Panc1 (cell line): Measurements from ENCODE around the gene FMOD. TPM values are rescaled to one million over a fixed set of nuclear protein-coding genes. Genes with fewer than 3 reads are reported as not detected.
A peak's percentile ranks its signal among the peaks of the same experiment; 100 is the strongest.

Experiments used
- ATAC-seq: fragments of 200-7000 bp; cut with Tn5 transposase; 2 replicates; pipeline ENCODE4 v1.9.1; 2020; ENCODE audit warnings: mild to moderate bottlenecking, moderate library complexity
- BruUV-seq: library from RNA; stranded (reverse); fragments of 400-500 nt; replicated peaks from 2 replicates; lab custom pipeline; 2021; lab: Mats Ljungman, UMichigan
- CTCF ChIA-PET: fragments of 300-600 bp; sonication (Branson Sonifier 250); formaldehyde crosslinking; loops from one replicate; lab custom pipeline; 2022; ENCODE audit warnings: antibody characterized with exemption; lab: Charles Lee
- POLR2A ChIA-PET: fragments of 300-600 bp; sonication (Branson Sonifier 250); formaldehyde crosslinking; loops from one replicate; lab custom pipeline; 2022; ENCODE audit warnings: antibody characterized with exemption; lab: Charles Lee
- DNase-seq: peaks from one replicate; pipeline ENCODE4 v3.0.0-alpha.2; 2010; ENCODE audit warnings: low read depth, low spot score
- H3K27ac ChIP-seq: 2 replicates; pipeline ENCODE4 v1.5.1; 2011; ENCODE audit warnings: mild to moderate bottlenecking, low read length, inconsistent platforms
- H3K27me3 ChIP-seq: fragments of 200-500 bp; sonication (Bioruptor generic); 2 replicates; pipeline ENCODE4 v1.6.0; 2014; ENCODE audit warnings: low read length, inconsistent platforms; ENCODE audit not compliant: control insufficient read depth, insufficient read depth
- H3K36me3 ChIP-seq: fragments of 200-500 bp; sonication (Bioruptor generic); 2 replicates; pipeline ENCODE4 v1.5.1; 2014; ENCODE audit warnings: inconsistent platforms, mild to moderate bottlenecking, low read length, moderate library complexity; ENCODE audit not compliant: control insufficient read depth, insufficient read depth
- H3K4me1 ChIP-seq: 2 replicates; pipeline ENCODE4 v1.5.1; 2011; ENCODE audit warnings: inconsistent platforms, mild to moderate bottlenecking, low read length, moderate library complexity; ENCODE audit not compliant: control insufficient read depth, insufficient read depth
- H3K4me3 ChIP-seq, 2 experiments: 2 replicates each; pipeline ENCODE4 v1.5.1; 2011 to 2012; ENCODE audit warnings: low read depth in 2 of 2, low read length in 2 of 2, mild to moderate bottlenecking in 2 of 2, inconsistent platforms in 1 of 2, moderate library complexity in 1 of 2
- H3K9me3 ChIP-seq: fragments of 200-500 bp; sonication (Bioruptor generic); 2 replicates; pipeline ENCODE4 v1.5.1; 2014; ENCODE audit warnings: low read depth, mild to moderate bottlenecking, inconsistent platforms, low read length, moderate library complexity; ENCODE audit not compliant: control insufficient read depth, insufficient read depth
- POLR2AphosphoS5 ChIP-seq: IDR thresholded peaks from 2 replicates; pipeline ENCODE4 v1.6.1; 2012; ENCODE audit warnings: mild to moderate bottlenecking, low read depth, low read length, moderate library complexity
- REST ChIP-seq, 2 experiments: IDR thresholded peaks; 2 replicates each; pipeline ENCODE4 v1.6.1; 2011 to 2012; ENCODE audit warnings: low read depth in 2 of 2, control low read depth in 1 of 2, low read length in 1 of 2, mild to moderate bottlenecking in 1 of 2, moderate library complexity in 1 of 2; ENCODE audit not compliant: insufficient read depth in 1 of 2
- SIN3A ChIP-seq: IDR thresholded peaks from 2 replicates; pipeline ENCODE4 v1.6.1; 2012; ENCODE audit warnings: low read depth, mild to moderate bottlenecking, low read length, moderate library complexity, borderline replicate concordance; ENCODE audit not compliant: insufficient read depth
- TCF7L2 ChIP-seq: IDR thresholded peaks from 2 replicates; pipeline ENCODE4 v1.6.1; 2011; ENCODE audit warnings: mild to moderate bottlenecking, low read depth, low read length, inconsistent platforms
- in situ Hi-C: cut with HindIII; loops from 2 replicates; pipeline ENCODE4 v1.10.0; 2016; ENCODE audit warnings: low sequenced_read_pairs, low pct_unique_long_range_greater_than_20kb
- intact Hi-C: fragments of 100-400 bp; cut with micrococcal nuclease; formaldehyde crosslinking; loops from one replicate; pipeline ENCODE4 v1.10.0; 2022; ENCODE audit not compliant: unreplicated experiment
- total RNA-seq: library from RNA; stranded (reverse); gene quantifications from one replicate; pipeline ENCODE4 v1.2.1, GENCODE V29; 2021; ENCODE audit not compliant: unreplicated experiment
- TF ChIP-seq, protein P1 (sequence below): fragments of 450-650 bp; IDR thresholded peaks from 2 replicates; pipeline ENCODE4 v1.5.1; 2017; ENCODE audit warnings: mild to moderate bottlenecking

Gene FMOD
- total RNA-seq, 1 experiment from 2014 or later = not detected

DNA sequence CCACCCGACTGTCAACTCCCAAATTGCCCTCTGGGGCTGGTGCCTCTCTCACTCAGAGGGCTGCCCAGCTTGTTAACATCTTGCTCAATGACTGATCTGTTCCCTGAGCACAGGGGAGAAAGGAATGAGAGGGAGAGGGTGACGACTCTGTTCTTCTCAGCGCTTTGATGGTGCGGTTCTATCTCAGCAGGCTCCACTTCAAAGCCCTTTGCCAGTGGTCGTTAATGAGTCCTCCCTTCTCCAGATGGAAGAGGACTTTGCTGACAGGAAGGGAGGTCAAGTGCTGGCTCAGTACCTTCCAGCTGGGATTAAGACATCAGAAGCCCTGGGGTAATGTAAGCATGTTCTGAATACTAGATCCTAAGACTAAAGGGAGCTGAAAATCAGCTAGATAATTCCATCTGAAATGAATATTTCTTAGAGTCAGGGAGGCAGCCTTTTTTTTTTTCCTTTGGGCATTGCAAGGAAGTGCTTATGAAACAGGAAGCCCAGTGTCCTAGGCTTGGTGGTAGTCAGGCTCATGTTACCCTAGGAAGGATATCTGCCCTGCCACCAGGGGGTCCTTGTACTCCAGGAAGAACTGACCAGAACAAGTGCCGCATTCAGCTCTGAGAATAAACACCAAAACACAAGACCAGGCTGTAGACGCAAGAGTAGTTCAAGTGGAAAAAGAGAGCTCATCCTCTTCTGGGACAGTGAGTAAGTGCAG lies 4.7 kb downstream of the FMOD start:
- Histone ChIP-seq H3K9me3 (no peaks in the 10 kb centered on the region), H3K36me3 (no peaks in the 10 kb centered on the region), H3K4me1 (no peaks in the 10 kb centered on the region), H3K4me3 (no peak overlapping the region), H3K27me3 (peaks cover 33% of the 10 kb centered on the region), H3K27ac (no peak overlapping the region)
- CTCF ChIA-PET = interaction anchor here (0.6 to 1.0 kb wide), 4 partner anchors 57 to 228 kb away, joined by 3 to 6 read pairs (median 4); no protein-coding TSS in a partner anchor
- in situ Hi-C loops (no loop called here), intact Hi-C loops (no loop called here)
- DNase-seq (no peak), ATAC-seq (no peak)
- POLR2A ChIA-PET = no interaction called here
- no peak for TF ChIP-seq REST (IDR thresholded peaks at IDR 0.05; ENCODE audit: insufficient read depth in 1 of 2, low read depth in 2 of 2, low read length in 1 of 2)
- TF ChIP-seq, protein P1, sequence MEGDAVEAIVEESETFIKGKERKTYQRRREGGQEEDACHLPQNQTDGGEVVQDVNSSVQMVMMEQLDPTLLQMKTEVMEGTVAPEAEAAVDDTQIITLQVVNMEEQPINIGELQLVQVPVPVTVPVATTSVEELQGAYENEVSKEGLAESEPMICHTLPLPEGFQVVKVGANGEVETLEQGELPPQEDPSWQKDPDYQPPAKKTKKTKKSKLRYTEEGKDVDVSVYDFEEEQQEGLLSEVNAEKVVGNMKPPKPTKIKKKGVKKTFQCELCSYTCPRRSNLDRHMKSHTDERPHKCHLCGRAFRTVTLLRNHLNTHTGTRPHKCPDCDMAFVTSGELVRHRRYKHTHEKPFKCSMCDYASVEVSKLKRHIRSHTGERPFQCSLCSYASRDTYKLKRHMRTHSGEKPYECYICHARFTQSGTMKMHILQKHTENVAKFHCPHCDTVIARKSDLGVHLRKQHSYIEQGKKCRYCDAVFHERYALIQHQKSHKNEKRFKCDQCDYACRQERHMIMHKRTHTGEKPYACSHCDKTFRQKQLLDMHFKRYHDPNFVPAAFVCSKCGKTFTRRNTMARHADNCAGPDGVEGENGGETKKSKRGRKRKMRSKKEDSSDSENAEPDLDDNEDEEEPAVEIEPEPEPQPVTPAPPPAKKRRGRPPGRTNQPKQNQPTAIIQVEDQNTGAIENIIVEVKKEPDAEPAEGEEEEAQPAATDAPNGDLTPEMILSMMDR = peak; percentile 10; the same call in 1 of the 2 replicates
- no TSS peak for BruUV-seq

- Histone ChIP-seq H3K27ac (no peak overlapping the region), H3K36me3 (no peaks in the 10 kb centered on the region), H3K27me3 (peaks cover 41% of the 10 kb centered on the region), H3K4me1 (no peaks in the 10 kb centered on the region; the same call in 1 of the 2 replicates), H3K9me3 (no peaks in the 10 kb centered on the region), H3K4me3 (no peak overlapping the region)
- ChIA-PET POLR2A (no interaction called here), CTCF (interaction anchor here (0.5 to 0.7 kb wide), 4 partner anchors 14 to 155 kb away, joined by 3 to 13 read pairs (median 6); no protein-coding TSS in a partner anchor)
- ATAC-seq (no peak), DNase-seq (no peak)
- intact Hi-C loops (loop anchor here (5.0 kb wide), 2 partner anchors 98 to 358 kb away; no protein-coding TSS in a partner anchor), in situ Hi-C loops (no loop called here)
- TF ChIP-seq TCF7L2 (no peak), REST (IDR thresholded peaks at IDR 0.05; ENCODE audit: insufficient read depth in 1 of 2, low read depth in 2 of 2, low read length in 1 of 2) (no peak), SIN3A (no peak), POLR2AphosphoS5 (no peak)
- TF ChIP-seq, protein P1 = no peak
- BruUV-seq = no TSS peak
Observed at GRCh38 chr1:203343956-203344754, 6.8 kb downstream of the FMOD start.
